ENCODE measurements around the gene CD34. TPM values are rescaled to one million over a fixed set of nuclear protein-coding genes. Genes with fewer than 3 reads are reported as not detected.

CD34 gene
- total RNA-seq, 3 donors from 2014 or later = 15.7 to 80.6 (median 22.2) TPM

GRCh38 chr1:207958376-207959139 is 47.6 kb upstream of the CD34 start:
- H3K27ac ChIP-seq = peak overlapping the region; percentile 73 to 87
- no peaks in the 10 kb centered on the region for H3K36me3 ChIP-seq
- no peak for DNase-seq (ENCODE audit: low spot score in 2 of 2)
- no peaks in the 10 kb centered on the region for H3K27me3 ChIP-seq
- H3K9me3 ChIP-seq = no peaks in the 10 kb centered on the region
- TF ChIP-seq POLR2AphosphoS5 (IDR thresholded peaks at IDR 0.05) = no peak
- no peak for TF ChIP-seq CTCF (IDR thresholded peaks at IDR 0.05)
- intact Hi-C loops (cut with DNase I; ENCODE audit: low total_unique reads) = no loop called here
- H3K4me3 ChIP-seq = peak overlapping the region; percentile 50 to 72 (median 54)
- H3K4me1 ChIP-seq = peaks cover 0 to 12% of the 10 kb centered on the region in 2 donors

- no peak for DNase-seq (ENCODE audit: low spot score in 2 of 2)
Measured at GRCh38 chr1:207956986-207957385, 46.1 kb upstream of the CD34 start.

GRCh38 chr1:207954104-207954503 is 43.2 kb upstream of the CD34 start:
- H3K36me3 ChIP-seq = no peaks in the 10 kb centered on the region
- H3K4me3 ChIP-seq = no peak overlapping the region
- H3K27ac ChIP-seq = no peak overlapping the region
- no peak for DNase-seq (ENCODE audit: low spot score in 2 of 2)
- H3K27me3 ChIP-seq = no peaks in the 10 kb centered on the region
- peaks cover 0 to 5% of the 10 kb centered on the region in 2 donors for H3K4me1 ChIP-seq
- intact Hi-C loops (cut with DNase I; ENCODE audit: low total_unique reads) = no loop called here
- TF ChIP-seq POLR2A (IDR thresholded peaks at IDR 0.05) = no peak
- no peak for TF ChIP-seq CTCF (IDR thresholded peaks at IDR 0.05)
- no peak for TF ChIP-seq POLR2AphosphoS5 (IDR thresholded peaks at IDR 0.05)
- no peaks in the 10 kb centered on the region for H3K9me3 ChIP-seq

More at GRCh38 chr1:207956986-207957385, 46.1 kb upstream of the CD34 start:
- H3K27ac ChIP-seq = no peak overlapping the region
- H3K36me3 ChIP-seq = no peaks in the 10 kb centered on the region
- peaks cover 0 to 12% of the 10 kb centered on the region in 2 donors for H3K4me1 ChIP-seq
- no peaks in the 10 kb centered on the region for H3K9me3 ChIP-seq
- no peak overlapping the region for H3K4me3 ChIP-seq
- TF ChIP-seq POLR2A (IDR thresholded peaks at IDR 0.05) (no peak), POLR2AphosphoS5 (IDR thresholded peaks at IDR 0.05) (no peak), CTCF (IDR thresholded peaks at IDR 0.05) (no peak)
- intact Hi-C loops (cut with DNase I; ENCODE audit: low total_unique reads) = no loop called here
- no peaks in the 10 kb centered on the region for H3K27me3 ChIP-seq

DNA sequence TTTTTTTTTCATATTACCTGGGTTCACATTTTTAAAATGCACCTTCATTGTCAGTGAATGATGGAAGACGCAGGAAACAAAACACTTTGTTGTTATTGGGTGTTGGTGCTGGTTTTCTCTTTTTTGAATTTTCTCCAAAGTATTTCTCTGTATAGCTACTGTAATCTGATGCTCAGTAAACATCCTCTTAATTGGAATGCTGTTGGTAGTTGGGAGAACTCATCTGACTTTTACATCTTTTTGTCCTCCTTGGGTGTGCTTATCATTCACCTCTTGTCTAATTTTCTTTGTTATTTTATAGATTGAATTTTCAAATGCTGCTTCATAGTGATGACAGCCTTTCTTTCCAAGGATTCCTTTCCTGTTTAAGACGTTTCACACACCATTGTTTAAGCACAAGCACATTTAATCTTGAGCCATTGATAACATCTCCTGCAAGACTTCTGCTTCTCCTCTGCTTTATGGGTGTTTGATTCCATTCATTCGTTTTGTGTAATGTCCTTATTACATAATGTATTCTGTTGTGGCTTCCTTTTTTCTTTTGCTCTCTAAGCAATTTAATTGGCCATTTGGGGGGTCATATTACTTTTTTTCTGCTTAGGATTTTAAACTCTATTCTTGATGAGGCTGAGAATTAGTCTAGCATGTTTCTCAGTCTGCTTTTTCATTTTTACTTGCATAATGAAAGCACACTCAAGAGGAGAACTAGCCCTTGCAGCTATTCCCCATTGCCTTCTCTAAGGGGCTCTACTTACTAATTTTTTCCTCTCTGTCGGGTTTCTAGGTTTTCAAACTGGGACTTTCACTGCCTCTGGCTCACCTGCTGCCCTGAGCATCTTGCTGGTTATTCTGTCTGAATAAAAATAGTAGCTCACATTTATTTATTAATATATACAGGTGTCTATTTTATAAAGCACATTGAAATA is 42.0 kb upstream of the CD34 start:
- intact Hi-C loops (cut with DNase I; ENCODE audit: low total_unique reads) = no loop called here
- Histone ChIP-seq H3K27ac (no peak overlapping the region), H3K27me3 (no peaks in the 10 kb centered on the region), H3K4me1 (no peaks in the 10 kb centered on the region), H3K36me3 (no peaks in the 10 kb centered on the region), H3K4me3 (no peak overlapping the region), H3K9me3 (no peaks in the 10 kb centered on the region)
- TF ChIP-seq CTCF (IDR thresholded peaks at IDR 0.05) (no peak), POLR2A (IDR thresholded peaks at IDR 0.05) (no peak), POLR2AphosphoS5 (IDR thresholded peaks at IDR 0.05) (no peak)
- DNase-seq (ENCODE audit: low spot score in 2 of 2) = no peak

GRCh38 chr1:207951652-207952051 is 40.7 kb upstream of the CD34 start:
- Histone ChIP-seq H3K27ac (no peak overlapping the region), H3K9me3 (no peaks in the 10 kb centered on the region), H3K36me3 (no peaks in the 10 kb centered on the region), H3K4me3 (no peak overlapping the region), H3K27me3 (no peaks in the 10 kb centered on the region), H3K4me1 (no peaks in the 10 kb centered on the region)
- TF ChIP-seq CTCF (IDR thresholded peaks at IDR 0.05) (no peak), POLR2A (IDR thresholded peaks at IDR 0.05) (no peak), POLR2AphosphoS5 (IDR thresholded peaks at IDR 0.05) (no peak)
- intact Hi-C loops (cut with DNase I; ENCODE audit: low total_unique reads) = no loop called here
- no peak for DNase-seq (ENCODE audit: low spot score in 2 of 2)
